Hematopoietic multipotent progenitor cell treated with erythropoietin and hydrocortisone succinate and interleukin-3 and kit ligand, for 15 days (in vitro differentiated cells): ENCODE measurements around the gene FGFR4.
"Not testable (repeated sequence)": the region's sequence is repeated elsewhere in the genome, so short reads cannot be mapped to it uniquely, and the experiment has no call there.

Source experiments
- DNase-seq: peaks from one replicate; pipeline ENCODE4 v3.0.0-alpha.2; 2015; ENCODE audit warnings: low spot score

FGFR4 gene

DNA sequence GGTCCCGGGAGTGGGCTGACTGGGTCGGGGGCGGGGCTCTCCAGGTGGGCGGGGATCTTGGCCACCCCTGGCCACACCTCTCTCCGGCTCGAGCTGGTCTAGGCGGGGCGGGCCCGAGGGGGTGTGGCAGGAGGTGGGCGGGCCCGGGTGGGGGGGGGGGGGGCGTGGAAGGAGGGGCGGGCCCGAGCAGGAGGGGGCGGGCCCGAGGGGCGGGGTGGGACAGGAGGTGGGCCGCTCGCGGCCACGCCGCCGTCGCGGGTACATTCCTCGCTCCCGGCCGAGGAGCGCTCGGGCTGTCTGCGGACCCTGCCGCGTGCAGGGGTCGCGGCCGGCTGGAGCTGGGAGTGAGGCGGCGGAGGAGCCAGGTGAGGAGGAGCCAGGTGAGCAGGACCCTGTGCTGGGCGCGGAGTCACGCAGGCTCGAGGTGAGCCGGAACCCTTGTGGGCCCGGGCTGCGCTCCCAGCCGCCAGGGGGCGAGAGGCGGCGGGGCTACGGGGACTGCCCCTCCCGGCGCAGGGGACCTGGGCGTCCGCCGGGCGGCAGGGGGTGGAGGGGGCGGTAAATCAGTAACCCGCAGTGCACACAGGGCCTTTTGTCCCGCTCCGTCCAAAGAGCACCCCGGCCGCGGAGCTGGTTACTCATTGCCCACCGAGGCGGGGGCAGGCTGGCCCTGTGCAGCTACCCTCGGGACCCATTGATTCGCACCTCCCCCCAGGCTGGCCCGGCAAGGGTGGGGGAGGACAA lies at the start of gene FGFR4:
FGFR4 (plus strand) TSS at position 262 of the 744 bp plus-strand sequence. CDS start 2,688 bp downstream, outside the sequence.
- DNase-seq = peak; percentile 77

DNA sequence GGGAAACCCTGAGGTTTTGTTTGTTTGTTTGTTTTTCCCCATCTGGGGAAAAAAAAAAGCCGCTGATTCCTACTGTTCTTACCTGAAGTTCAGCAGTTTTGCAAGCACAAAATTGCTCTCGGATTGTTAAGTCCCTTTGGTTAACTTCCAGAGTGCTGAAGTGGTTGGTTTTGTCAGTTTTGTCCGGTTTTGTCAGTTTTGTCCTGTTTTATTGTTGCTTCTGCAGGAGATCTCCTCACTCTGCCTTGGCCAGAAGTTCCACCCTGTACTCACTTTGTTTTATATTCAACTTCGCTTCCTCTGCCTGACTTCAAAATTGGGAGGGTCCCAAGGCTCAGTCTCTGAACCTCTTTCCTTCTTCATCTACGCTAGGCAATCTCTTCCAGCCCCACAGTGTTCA lies 49.8 kb upstream of the FGFR4 start:
- no peak for DNase-seq

DNA sequence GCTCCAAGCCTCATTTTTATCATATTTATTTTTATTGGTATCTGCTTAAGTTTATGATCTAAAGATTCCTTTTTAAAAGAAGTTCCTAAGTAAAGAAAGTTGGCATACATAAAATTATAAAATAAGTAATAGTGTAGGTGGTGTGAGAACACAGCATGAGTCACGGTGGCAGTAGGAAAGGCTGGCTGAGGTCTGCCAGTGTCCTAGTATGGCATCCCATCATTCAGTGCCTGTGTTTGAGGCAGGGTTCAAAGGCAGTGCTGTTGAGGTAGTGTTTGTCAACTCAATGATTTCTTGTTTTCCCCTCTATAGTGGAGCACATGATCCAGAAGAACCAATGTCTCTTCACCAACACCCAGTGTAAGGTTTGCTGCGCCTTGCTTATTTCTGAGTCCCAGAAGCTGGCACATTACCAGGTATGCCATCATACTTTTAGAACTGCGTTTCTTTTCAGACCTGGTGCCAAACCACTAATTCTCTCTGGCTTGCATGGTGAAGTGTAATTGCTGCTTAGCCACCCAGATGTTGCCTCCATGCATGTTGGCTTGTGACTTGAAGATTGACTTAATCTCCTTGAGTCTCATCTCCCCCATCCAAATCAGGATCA lies 45.8 kb upstream of the FGFR4 start:
- DNase-seq = no peak

DNA sequence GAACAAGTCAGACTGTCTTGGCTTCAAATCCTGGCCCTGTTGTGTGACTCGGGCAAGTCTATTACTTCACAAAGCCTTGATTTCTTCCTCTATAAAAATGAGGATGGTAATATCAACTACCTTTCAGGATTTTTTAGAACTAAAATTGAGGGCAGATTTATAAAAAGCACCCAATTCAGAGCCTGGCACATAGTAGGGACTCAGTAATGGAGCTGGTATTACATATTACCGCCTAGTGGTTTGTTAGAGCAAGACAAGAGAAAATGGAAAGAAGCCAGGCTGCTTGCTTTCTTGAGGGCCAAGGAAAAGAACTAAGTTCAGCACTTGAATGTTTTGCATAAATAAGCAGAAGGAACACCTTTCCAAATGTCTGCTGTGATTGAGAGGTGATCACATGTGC lies 44.8 kb upstream of the FGFR4 start:
- no peak for DNase-seq

DNA sequence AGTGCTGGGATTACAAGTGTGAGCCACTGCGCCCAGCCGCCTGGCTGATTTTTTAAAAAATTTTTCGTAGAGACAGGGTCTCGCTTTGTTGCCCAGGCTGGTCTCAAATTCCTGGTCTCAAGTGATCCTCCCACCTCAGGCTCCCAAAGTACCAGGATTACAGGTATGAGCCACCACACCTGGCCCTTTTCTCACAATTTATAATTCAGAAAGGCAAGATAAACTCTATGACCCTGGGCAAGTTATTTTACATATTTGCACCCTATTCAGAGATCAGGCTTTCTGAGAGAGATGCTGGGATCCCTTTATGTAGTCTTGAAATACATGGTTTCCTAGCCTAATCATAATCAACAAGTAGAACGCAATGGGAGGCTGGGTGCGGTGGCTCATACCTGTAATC lies 43.6 kb upstream of the FGFR4 start:
- DNase-seq = no peak

DNA sequence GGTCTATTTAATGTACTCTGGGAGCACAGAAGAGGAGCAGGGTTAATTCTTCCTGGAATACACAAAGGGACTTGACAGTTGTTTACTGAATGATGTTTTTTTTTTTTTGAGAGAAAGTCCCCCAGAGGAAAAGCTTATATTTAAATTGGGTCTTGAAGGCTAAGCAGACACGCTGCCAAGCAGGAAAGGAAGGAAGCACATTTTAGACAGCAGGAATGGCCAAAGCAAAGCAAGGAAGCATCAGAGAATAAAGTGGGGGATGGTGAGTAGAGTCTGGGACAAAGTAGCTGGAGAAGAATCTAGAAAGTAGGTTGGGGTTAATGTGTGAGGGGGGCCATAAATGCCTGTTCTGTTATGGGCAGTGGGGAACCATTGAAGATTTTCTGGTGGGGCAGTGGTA lies 42.8 kb upstream of the FGFR4 start:
- DNase-seq = no peak

DNA sequence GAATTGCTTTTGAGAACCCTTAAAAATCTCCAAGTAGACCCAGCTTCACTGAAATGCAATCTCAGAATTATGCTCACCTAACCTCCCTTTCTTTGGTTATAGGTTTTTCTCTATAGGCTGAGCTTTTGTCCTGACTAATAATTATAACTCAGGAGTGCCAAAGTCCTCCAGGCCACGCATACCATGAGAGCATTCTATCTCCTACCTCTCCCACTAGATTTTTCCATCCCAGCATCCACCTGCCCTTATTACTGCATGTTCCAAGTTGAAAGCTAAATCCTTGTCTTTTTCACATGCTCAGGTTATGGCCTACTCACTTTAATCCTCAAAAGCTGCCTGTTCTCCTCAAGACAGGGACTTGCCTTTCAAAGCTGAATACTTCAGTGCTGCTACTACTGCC lies 42.1 kb upstream of the FGFR4 start:
- DNase-seq = no peak

DNA sequence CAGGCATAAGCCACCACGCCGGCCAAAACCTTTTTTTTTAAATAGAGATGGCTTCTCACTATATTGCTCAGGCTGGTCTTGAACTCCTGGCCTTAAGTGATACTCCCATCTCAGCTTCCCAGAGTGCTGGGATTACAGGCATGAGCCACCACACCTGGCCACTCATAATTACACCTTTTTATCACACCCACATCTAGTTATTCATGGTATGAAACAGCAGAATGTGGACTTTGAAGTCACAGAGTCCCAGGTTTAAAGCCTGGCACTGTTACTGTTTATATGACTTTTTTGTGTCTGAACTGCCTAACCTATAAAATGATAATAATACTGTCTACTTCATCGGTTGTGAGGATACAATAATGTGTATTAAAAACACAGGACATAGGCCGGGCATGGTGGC lies 41.1 kb upstream of the FGFR4 start:
- no peak for DNase-seq

DNA sequence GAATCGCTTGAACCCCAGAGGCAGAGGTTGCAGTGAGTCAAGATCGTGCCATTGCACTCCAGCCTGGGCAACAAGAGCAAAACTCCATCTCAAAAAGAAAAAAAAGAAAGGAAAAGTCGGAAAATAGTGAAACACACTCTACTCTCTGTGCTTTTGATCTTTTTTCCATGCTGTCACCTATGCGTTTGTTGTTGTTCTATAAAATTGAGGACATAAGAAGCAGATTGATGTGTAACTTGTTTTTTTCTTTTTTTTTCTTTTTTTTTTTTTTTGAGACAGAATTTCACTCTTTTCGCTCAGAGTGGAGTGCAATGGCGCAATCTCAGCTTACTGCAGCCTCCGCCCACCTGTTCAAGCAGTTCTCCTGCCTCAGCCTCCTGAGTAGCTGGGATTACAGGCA lies 38.2 kb upstream of the FGFR4 start:
- DNase-seq = not testable (repeated sequence)

DNA sequence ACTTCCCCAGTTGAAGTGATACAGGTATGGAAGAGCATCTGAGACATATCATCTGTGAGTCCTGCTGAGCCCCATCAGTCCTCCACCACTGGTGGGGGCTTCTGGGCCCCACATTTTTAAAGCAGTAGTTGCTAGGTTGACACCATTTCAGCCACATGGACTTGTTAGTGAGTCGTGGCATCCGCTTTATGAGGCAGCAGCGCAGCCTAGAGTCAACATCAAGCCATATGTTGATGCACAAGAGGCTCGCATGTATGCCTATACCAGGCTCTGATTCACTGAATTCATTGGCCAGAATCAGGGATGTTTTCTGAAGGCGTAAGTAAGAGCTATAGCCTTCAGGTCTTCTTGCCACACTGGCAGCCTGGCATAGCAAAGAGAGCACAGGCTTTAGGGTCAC lies 37.4 kb upstream of the FGFR4 start:
- peak; percentile 45 for DNase-seq

DNA sequence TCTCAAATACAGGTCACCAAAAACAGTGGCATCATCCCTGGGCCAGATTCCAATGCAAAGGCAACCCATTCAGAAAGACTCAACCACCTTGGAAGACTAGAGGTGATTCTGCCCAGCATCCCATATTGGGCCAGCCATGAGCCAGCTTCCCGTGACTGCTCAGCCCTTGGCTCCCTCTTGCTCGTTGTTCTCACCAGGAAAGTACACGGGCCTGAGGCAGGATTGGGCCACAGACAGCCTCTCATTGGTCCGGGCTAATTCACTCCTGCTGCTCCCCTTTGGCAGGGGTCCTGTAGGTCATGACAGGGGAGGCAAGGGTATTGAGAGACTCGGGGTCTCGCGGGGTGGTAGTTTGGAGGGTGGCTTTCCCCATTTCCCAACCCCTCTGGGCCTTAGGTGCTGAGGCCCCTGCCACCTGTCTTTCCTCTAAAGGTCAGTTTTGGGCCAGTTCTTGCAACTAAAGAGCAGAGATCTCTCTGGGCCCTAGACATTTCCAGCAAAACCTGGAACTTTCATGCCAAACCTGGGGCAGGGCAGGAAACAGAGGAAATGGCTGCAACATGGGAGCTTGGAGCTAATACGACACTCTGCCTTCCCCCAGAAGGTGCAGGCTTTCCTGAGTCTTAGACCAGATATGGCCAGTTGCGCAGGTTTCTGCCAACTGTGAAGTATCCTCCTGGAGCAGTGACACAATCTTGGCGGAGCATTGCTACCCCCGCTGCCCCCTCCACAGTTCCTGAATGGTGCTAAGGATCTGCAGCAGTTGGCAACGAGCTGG lies 22.0 kb upstream of the FGFR4 start:
- no peak for DNase-seq

DNA sequence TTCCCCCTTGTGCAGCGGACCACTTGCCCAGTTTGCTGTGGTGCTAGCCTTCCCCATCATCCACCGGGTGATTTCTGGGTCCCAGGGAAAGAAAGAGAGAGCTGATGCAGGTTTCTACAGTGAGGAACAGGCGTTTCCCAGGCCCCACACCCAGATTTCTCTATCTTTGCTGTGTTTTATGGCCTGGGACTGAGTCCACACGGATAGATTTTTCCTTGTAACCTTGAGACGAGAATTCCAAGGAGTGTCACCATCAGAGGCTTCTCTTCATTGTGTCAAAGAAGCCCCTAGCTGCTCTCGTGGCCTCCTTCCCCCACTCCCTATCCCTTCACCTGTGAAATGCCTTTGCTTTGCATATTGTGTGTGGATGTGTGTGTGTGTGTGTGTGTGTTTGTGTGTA lies 21.2 kb upstream of the FGFR4 start:
- no peak for DNase-seq

DNA sequence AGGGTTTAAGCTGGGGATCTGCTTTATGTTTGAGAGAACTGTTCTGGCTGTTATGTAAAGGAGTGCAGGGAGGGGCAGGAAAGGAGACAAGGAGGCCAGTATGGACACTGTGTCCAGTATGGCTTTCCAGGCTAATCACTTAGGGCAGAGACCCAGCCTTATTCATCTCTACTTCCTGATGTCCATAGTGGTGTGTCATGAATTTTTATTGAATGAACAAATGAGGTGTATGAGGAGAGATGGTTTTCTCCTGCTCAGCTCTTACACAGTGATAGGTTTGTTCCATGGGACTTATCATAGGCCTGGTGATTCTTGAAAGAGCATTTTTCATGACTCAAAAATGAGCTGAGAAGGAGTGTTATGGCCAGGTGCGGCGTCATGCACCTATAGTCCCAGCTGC lies 20.5 kb upstream of the FGFR4 start:
- no peak for DNase-seq

DNA sequence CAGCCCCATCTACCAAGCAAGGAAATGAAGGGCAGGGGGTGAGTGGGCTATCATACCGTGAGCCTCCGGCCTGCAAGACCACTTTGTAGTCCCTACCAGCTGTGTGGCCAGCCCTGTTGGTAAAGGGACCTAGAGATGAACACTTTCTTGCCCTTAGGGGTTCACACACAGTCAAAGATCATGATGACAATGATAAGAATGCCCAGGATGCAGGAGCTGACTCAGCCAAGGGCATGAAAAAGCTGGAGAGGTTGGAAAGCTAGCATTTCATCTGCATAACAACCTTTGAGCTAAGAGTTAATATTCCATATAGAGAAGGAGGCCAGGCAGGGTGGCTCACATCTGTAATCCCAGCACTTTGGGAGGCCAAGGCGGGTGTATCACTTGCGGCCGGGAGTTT lies 19.2 kb upstream of the FGFR4 start:
- DNase-seq = no peak

DNA sequence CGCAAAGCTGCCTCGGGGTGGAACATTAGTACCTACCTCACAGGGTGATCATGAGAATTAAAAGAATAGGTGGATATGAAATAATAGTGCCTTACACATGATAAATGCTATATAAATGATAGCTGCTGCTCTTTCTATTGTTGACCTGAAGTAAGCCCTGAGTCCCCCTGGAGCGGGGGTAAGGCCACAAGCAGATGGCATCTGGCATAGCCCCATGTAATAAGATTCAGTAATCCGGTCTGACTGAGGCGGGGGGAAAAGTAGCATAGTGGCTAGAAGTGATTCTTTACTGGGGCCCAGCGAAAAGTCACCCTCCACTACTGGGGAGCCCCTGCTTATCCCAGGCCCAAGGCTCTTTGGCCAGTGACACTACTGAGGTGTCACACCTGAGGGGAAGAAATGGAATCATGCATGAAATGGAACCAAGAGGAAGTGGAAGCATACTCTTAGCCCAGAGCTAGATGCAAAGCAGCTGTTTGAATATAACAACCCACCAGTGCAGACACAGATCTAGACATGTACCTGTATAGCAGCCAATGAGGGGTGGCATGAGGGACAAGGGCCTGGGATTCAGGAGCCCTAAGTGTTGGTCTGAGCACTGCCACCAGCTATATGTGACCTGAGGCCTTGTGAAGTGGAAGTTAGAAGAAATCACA lies 16.1 kb upstream of the FGFR4 start:
- no peak for DNase-seq

DNA sequence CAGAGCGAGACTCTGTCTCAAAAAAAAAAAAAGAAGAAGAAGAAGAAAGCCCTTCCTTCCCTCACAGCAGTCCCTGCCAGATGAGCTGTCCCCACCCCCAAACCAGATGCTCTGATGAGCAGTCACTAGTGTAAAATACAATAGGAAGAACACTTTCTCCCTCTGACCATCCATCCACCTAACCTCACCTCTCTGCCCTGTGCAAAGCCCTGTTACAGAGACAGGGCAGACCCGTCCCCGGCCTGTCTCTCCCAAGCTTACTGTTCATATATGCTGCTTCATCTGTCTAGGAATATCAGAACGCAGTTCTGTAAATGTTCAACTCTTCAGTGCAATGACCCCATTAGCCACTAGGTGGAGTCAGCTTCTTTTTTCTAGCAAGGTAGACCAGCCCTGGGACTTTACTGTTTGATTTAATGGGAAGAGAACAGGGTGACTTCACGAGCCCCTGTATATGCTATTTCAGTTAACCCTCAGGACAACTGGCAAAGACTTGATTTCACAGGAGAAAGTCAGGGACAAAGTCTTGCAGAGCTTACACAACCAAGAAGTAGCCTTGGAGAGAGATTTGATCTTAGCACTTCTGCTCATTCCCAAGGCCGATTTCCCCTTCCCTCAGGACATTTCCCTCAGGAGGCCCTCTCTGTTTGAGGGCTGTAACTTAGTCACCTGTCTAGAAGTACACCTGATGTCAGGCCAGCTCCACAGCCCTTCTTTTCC lies 14.9 kb upstream of the FGFR4 start:
- DNase-seq = peak; percentile 85

DNA sequence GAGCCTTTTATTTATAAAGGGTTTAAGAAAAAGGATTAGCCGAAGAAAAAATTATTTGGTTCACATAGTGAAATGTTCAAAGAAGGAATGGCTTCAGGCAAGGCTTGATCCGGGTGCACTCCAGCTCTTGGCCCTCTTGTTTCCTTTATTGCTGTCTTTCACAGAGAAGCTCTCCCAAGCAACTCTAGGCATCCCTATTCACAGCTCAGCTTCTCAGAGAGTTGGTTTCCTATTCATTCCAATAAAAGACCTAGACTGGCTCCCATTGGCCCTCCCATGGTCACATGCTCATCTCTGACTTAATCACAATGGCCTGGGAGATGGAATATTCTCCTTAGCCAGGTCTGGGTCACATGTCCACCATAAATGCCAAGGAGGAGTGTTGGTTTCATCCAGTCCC lies 9.4 kb upstream of the FGFR4 start:
- DNase-seq = no peak

DNA sequence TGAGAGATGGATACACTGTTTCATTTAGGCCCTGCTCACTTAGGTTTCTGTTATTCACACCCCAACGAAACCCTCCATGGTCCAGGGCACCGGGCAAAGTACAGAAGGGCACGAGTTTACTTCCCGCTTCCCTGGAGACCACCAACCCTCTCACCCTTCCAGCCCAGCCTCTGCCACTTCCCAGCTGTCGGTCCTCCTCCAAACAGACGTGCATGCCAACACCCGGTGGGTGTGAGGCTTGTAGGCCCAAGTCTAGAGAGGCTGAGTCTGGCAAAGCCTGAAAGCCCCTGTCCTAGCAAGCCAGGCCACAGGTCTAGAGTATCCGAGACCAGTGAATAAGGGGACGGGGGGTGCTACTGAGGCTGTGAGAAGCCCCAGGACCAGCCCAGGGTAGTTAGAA lies 7.1 kb upstream of the FGFR4 start:
- DNase-seq = no peak

DNA sequence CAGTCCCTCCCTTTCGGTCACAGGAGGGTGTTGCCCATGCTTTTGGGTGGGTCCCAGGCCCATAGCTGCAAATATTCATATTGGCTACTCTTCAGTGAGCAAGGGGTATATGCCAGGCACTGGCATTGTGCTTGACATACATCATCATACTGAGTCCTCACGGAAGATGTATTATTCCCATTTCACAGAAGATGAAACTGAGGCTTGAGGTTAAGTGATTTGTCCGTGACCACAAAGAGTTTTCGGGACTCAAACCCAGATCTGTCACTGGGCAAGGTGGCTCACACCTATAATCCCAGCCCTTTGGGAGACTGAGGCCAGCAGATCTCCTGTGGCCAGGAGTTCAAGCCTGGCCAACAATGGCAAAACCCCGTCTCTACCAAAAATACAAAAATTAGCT lies 6.5 kb upstream of the FGFR4 start:
- DNase-seq = no peak

DNA sequence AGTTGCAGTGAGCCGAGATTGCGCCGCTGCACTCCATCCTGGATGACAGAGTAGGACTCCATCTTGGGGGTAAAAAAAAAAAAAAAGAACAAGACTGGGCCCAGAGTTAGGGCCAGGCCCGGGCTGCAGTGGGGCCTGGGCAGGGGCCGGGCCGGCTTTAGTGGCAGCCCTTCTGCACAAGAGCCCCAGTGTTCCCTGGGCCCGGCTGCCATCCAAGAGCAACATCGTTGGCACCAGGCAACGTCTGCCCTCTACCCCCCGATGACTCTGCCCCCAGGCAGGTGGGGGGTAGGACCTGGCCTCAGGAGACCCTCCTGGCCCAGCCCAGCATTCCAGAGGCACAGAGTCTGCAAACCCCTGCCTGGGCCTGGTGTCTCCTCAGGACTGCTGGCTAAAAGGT lies 4.9 kb upstream of the FGFR4 start:
- DNase-seq = no peak

DNA sequence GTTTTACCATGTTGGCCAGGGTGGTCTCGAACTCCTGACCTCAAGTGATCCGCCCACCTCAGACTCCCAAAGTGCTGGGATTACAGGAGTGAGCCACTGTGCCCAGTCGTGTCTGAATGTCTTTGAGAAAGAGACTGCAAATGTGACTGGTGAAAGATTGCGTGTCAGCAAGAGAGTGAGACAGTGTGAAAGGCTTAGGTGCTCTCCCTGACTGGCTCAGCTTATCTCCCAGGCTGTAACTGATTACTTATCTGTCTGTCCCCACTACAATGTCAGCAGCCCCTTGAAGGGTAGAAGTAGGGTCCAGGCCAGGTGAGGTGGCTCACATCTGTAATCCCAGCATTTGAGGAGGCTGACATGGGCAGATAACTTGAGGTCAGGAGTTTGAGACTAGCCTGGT lies 3.4 kb upstream of the FGFR4 start:
- no peak for DNase-seq

DNA sequence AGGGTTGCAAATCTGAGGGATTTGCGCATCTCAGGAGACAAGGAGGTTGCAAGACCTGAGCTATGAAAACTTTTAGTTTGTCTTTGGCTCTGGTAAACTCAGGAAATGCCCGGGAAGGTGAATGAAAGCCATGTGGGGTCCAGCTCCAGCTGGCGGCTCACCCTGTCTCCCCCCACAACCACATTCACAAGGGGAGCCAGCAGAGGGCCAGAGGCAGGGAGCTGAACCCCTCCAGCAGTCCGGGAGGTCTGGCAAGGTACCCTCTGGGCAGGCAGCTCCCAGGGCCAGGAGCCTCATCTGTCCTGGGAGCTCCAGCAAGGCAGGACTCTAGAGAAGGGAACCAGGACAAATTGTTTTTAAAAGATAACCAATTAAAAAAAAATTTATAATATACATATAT lies 2.5 kb upstream of the FGFR4 start:
- DNase-seq = no peak
